CD4-positive, alpha-beta T cell treated with Interleukin-4 for 4 hours (primary cell): ENCODE measurements around the gene C22orf23.
A peak's percentile ranks its signal among the peaks of the same experiment; 100 is the strongest.

Source experiments
- DNase-seq: peaks from one replicate; pipeline ENCODE4 v3.0.0-alpha.2; 2020

Gene C22orf23

DNA sequence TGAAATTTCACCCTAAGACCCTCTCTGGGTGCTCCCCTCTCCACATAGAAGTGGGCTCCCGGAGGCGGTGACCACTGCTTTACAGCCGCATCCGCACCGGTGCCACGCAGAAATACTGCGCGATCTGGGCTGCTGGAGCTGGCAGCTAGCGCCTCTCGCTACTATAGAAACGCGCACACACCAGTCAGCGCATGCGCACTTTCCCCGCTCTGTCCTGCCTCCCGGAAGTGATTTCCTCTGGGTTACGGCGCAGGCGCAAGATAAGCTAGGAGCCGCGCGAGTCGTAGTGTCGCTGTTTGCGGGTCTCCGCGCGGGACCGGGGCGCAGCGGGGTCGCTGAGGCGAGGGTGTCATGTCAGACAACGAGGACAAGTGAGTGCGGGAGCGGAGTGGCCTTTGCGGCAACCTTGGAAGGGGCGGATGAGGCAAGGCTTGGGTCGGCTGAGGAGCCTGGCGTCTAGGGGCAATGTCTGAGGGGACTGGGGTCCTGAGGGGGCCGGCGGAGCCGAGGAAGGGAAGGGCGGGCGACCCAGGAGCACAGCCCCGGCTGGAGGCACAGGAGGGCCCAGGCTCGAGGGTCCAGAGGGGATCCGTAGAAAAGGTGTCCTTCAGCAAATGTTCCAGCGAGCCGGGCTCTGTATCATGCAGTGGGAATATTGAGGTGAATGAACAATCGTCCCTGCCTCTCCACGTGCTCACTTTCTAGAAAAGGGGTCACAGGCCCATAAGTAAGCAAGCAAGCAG, at the start of gene C22orf23, which contains the start of gene POLR2F:
TSS of gene C22orf23 (minus strand) at position 165 of the 743 bp plus-strand sequence. CDS start 452 bp downstream, outside the sequence.
TSS of gene POLR2F (plus strand) at position 263 of the 743 bp plus-strand sequence. CDS start at position 352, 89 bp downstream.
- DNase-seq = peak; percentile 95

DNA sequence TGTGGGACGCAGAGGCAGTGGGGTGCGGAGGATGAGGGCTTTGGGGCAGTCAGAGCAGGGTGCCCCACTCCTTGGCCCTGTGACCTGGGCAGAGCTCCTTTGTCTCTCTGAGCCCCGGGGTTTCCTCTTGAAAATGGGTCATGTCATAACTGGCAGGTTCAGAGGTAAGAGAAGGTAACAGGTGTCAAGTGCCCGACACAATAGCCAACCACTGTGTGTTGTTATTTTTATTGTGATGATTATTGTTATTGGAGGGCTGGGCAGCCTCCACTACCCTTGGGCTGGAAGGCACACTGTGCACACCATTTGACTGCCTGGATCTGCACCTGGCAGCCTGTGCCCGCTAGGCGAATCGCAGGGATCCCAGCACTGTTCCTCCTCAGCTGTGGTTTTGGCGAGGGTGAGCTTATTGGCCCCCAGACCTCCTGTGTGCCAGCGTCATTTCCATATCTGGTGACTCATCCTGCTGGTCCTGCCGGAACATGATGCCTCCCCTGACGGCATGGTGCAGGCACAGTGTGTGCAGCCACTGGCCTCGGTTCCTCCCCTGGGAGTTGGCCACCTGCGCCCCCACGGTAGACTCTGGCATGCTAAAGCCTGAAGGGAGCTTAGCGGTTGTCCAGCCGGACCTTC, 46.4 kb upstream of the C22orf23 start:
- no peak for DNase-seq

GRCh38 chr22:37999236-37999635, 45.8 kb upstream of the C22orf23 start:
- no peak for DNase-seq

DNA sequence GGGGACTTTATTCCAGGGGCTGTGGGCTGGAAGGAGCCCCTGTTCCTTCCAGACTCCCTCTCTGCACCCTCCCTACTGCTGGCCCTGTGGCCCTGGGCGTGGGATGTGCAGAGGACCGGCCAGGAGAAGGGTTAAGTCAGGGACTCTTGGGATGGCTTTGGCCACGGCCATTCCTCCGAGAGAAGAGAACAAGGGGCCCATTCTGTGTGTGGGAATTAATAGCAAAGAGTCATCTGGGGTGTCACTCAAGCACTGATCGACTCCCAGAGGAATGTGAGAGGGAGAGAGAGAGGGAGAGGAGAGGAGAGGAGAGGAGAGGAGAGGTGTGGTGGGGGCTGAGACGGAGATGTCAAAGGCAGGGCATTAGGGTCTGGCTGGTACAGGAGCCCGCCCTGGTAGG, 45.1 kb upstream of the C22orf23 start:
- no peak for DNase-seq

DNA sequence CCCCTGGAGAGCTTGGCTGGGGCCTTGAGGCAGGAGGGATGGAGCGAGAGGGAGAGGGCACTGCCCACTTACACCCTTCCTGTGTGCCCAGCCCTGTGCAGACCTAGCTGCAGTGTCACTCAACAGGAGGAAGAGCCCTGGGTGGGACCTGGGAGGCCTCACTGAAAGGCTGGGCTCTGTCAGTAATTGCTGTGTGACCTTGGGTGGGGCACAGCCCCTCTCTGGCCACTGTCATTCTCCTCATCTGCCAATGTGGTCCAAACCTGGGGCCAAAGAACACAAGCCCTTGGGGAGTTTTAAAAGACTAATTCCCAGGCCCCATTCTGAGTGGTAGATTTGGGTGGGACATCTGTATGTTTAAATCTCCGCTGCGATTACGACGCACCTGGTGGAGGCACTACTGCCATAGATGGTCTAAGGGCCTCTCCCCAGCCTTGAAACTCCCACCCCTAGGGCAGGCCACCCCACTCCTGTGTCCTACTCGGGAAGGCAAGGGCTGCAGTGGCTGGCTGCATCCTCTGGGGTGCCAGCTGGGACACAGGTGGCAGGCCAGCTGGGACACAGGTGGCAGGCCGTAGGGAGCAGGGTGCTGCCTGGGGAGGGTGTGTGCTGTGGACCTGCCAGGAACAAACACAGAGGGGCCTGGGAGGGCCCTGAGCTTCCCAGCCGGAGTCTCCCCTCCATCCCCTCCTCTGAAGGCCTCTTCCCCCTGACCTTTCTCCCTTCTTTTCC, 43.3 kb upstream of the C22orf23 start:
- no peak for DNase-seq

- DNase-seq = no peak
Observed at GRCh38 chr22:37996079-37996478, 42.7 kb upstream of the C22orf23 start.

- no peak for DNase-seq
Observed at GRCh38 chr22:37995460-37995859, 42.1 kb upstream of the C22orf23 start.

- no peak for DNase-seq
Observed at GRCh38 chr22:37994982-37995381, 41.6 kb upstream of the C22orf23 start.

DNA sequence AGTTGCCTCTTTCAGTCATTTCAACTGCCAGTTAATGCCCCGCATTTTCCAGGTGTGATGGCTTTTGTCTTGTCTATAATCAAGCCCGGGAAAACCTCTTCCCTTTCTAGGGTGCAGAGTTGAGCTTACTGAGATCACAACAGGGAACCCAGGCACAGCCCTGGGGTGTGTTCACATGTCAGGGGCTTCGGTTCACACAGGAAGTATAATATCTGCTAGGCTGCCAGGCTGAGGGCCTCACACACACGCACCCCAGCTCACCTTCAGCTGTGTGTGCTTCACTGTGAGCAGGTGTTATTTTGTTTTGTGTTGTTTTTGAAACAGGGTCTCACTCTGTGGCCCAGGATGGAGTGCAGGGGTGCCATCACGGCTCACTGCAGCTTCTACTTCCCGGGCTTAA, 40.6 kb upstream of the C22orf23 start:
- peak; percentile 49 for DNase-seq

- no peak for DNase-seq
Observed at GRCh38 chr22:37991731-37992442, 38.5 kb upstream of the C22orf23 start.

GRCh38 chr22:37990862-37991261, 37.5 kb upstream of the C22orf23 start:
- no peak for DNase-seq

GRCh38 chr22:37990301-37990700, 36.9 kb upstream of the C22orf23 start:
- DNase-seq = no peak

DNA sequence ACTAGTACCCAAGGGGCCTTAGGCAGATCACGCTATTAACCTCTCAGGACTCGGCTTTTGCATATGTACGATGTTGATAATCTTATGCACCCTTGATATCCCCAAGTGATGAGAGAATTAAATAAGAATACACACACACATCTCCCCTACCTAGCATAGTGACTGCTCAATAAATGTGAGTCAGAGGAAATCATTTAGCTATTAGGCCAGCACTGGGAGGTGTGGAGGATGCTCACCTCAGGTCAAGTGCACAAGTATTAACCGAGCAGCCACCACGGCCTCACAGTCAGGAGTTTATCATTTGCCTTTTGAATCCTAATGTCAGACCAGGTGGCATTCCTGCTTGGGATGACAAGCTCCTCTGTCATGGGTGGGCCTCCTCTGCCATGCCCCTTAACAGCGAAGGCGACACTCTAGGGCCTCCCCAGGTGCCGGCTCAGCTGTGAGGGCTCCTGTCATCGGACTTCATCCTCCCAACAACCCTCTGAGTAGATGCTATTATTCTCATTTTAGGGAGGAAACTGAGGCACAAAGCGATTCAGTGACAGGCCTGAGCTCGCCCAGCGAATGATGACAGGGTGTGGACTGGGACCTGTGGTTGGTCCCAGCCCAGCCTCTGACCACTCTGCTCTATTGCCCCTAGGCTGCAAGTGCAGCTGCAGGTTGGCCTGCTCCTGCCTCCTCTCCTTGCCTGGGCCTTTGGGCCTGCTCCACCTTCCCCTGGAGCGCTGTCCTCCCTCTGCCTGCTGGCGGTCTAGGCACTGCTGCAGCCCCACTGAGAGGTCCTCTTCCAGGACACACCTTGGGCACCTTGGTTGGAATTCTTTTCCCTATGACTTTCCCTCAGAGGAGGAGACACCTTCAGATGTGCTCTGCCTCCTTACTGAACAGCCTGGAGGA, 36.0 kb upstream of the C22orf23 start:
- no peak for DNase-seq

- no peak for DNase-seq
Observed at GRCh38 chr22:37986371-37986770, 33.0 kb upstream of the C22orf23 start.

- DNase-seq = no peak
Observed at GRCh38 chr22:37985751-37986281, 32.4 kb upstream of the C22orf23 start.

GRCh38 chr22:37985050-37985585, 31.7 kb upstream of the C22orf23 start:
- DNase-seq = no peak

DNA sequence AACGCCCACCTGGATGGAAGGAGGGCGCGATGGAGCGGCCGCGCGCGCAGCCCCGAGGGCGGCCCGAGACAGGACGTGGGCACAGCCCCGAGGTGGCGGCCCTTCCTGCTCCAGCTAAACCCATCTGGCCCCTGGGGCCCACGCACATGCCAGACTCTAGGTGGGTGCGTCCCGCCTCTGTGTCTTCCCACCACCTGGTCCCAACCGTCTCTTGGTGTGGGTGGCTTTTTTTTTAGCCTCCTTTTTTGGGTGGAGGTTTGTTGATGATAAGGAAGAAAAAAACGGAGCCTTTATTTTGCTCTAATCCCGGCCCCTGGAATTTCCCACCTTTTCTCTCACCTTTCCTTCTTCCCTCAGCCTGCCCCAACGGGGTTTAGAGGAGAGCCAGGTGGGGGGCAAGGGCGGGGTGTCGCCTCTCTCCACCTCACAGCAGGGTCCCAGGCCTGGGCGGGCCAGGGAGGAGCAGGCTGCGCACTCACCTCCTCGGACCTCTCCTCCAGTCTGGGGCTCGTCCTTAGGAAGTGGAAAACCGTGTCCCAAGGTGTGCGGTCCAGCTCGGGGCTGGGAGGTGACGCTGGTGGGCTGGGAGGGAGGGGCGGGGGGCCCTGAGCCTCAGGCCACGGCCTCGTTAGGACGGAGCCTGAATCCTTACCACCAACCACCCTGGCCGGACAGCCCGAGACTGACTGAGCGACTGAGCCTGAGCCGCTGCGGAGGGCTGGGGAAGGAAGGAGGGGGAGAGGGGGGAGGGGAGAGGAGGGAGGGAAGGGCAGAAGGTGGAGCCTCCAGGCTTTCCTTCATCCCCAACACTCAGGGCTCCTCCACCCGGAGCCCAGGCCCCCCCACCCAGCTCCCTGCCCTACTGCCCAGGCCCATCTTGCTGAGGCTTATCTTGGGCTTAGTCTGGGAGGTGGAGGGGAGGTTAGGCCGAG, 30.7 kb upstream of the C22orf23 start, which contains the start of gene SOX10:
TSS of gene SOX10 (minus strand) at position 696 of the 932 bp plus-strand sequence. CDS start 771 bp downstream, outside the sequence.
- DNase-seq = no peak

GRCh38 chr22:37982938-37983859, 29.8 kb upstream of the C22orf23 start:
- DNase-seq = no peak
